ENCODE measurements around the gene TLE2. TPM values are rescaled to one million over a fixed set of nuclear protein-coding genes. Genes with fewer than 3 reads are reported as not detected.

The TLE2 gene
- total RNA-seq, 6 experiments from 2014 or later: 0.15 to 0.67 (median 0.46) TPM; not detected in 2

- H3K27me3 Mint-ChIP-seq (ENCODE audit: insufficient read depth): peaks cover 8% of the 10 kb centered on the region
- H3K27ac Mint-ChIP-seq: peak overlapping the region; percentile 19; the same call in 1 of the 2 replicates
- H3K4me3 Mint-ChIP-seq: peak overlapping the region; percentile 82
- H3K9me3 Mint-ChIP-seq: no peaks in the 10 kb centered on the region
- no peaks in the 10 kb centered on the region for H3K36me3 Mint-ChIP-seq (ENCODE audit: low read depth)
- peak; percentile 64 for DNase-seq
- peaks cover 7% of the 10 kb centered on the region for H3K4me1 Mint-ChIP-seq (ENCODE audit: low read depth)
- TF ChIP-seq, protein P1, sequence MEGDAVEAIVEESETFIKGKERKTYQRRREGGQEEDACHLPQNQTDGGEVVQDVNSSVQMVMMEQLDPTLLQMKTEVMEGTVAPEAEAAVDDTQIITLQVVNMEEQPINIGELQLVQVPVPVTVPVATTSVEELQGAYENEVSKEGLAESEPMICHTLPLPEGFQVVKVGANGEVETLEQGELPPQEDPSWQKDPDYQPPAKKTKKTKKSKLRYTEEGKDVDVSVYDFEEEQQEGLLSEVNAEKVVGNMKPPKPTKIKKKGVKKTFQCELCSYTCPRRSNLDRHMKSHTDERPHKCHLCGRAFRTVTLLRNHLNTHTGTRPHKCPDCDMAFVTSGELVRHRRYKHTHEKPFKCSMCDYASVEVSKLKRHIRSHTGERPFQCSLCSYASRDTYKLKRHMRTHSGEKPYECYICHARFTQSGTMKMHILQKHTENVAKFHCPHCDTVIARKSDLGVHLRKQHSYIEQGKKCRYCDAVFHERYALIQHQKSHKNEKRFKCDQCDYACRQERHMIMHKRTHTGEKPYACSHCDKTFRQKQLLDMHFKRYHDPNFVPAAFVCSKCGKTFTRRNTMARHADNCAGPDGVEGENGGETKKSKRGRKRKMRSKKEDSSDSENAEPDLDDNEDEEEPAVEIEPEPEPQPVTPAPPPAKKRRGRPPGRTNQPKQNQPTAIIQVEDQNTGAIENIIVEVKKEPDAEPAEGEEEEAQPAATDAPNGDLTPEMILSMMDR (IDR thresholded peaks at IDR 0.05): no peak
Observed at GRCh38 chr19:3047496-3048189, 18.6 kb upstream of the TLE2 start.

- DNase-seq: no peak
Observed at GRCh38 chr19:3046698-3047495, 17.8 kb upstream of the TLE2 start.

DNA sequence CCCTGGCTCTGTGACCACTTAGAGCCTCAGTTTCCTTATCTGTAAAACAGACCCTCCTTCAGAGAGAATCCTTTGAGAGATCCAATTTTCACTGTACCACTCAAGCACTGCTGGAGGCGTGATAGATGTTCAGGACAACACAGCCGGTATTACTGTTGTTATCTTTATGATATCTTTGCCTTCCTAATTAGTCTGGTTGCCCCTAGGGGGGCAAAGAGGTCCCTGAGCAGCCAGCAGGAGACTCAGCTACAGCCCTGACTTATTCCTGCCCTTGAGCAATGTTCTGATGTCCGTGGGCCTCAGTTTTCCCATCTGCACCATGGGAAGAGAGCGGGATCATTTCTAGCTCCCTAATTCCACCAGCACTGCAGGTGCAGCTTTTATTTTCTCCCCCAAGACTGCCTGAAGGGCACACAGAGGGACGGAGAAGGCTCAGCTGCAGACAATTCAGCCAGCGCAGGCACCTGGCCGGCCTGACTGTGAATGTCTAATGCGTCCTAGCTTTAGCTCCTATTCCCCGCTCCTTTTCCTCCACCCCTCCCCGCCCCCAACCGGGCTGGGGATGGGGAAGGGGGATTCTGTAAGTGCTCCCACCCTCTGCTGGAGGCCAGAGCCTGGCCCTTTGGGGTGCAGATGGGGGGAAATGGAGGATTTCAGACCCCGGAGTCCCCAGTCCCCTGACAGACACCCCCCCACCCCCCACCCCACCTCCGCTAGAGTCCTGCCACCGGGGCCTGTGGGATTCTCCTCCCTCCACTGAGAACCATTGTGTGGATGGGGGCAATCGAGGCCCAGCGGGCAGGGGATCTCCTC lies 17.0 kb upstream of the TLE2 start:
- no peak for DNase-seq
- TF ChIP-seq, protein P1 (IDR thresholded peaks at IDR 0.05): no peak
- Mint-ChIP-seq H3K36me3 (ENCODE audit: low read depth) (no peaks in the 10 kb centered on the region), H3K4me1 (ENCODE audit: low read depth) (peaks cover 7% of the 10 kb centered on the region), H3K9me3 (no peaks in the 10 kb centered on the region), H3K4me3 (no peak overlapping the region; the same call in 1 of the 2 replicates), H3K27me3 (ENCODE audit: insufficient read depth) (peaks cover 9% of the 10 kb centered on the region), H3K27ac (no peak overlapping the region)

More at GRCh38 chr19:3046698-3047495, 17.8 kb upstream of the TLE2 start:
- Mint-ChIP-seq H3K36me3 (ENCODE audit: low read depth) (no peaks in the 10 kb centered on the region), H3K27me3 (ENCODE audit: insufficient read depth) (peaks cover 9% of the 10 kb centered on the region), H3K27ac (no peak overlapping the region), H3K4me3 (no peak overlapping the region), H3K4me1 (ENCODE audit: low read depth) (peaks cover 7% of the 10 kb centered on the region), H3K9me3 (no peaks in the 10 kb centered on the region)
- TF ChIP-seq, protein P1 (IDR thresholded peaks at IDR 0.05): no peak

GRCh38 chr19:3045191-3045590 lies 16.1 kb upstream of the TLE2 start:
- no peak overlapping the region for H3K27ac Mint-ChIP-seq
- no peaks in the 10 kb centered on the region for H3K9me3 Mint-ChIP-seq

More at GRCh38 chr19:3045191-3045590, 16.1 kb upstream of the TLE2 start:
- TF ChIP-seq, protein P1 (IDR thresholded peaks at IDR 0.05): no peak
- DNase-seq: no peak
- Mint-ChIP-seq H3K36me3 (ENCODE audit: low read depth) (no peaks in the 10 kb centered on the region), H3K27me3 (ENCODE audit: insufficient read depth) (peaks cover 6% of the 10 kb centered on the region), H3K4me1 (ENCODE audit: low read depth) (peaks cover 7% of the 10 kb centered on the region), H3K4me3 (no peak overlapping the region)
